ENCODE results near the gene OPRM1.
"Not testable (repeated sequence)": the region's sequence is repeated elsewhere in the genome, so short reads cannot be mapped to it uniquely, and the experiment has no call there.

OPRM1 gene

DNA sequence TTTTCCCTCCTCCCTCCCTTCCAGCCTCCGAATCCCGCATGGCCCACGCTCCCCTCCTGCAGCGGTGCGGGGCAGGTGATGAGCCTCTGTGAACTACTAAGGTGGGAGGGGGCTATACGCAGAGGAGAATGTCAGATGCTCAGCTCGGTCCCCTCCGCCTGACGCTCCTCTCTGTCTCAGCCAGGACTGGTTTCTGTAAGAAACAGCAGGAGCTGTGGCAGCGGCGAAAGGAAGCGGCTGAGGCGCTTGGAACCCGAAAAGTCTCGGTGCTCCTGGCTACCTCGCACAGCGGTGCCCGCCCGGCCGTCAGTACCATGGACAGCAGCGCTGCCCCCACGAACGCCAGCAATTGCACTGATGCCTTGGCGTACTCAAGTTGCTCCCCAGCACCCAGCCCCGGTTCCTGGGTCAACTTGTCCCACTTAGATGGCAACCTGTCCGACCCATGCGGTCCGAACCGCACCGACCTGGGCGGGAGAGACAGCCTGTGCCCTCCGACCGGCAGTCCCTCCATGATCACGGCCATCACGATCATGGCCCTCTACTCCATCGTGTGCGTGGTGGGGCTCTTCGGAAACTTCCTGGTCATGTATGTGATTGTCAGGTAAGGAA is at the start of gene OPRM1:
OPRM1 (plus strand) TSS at position 10 of the 612 bp plus-strand sequence; CDS start at position 315, 305 bp downstream.
- no peak for DNase-seq

DNA sequence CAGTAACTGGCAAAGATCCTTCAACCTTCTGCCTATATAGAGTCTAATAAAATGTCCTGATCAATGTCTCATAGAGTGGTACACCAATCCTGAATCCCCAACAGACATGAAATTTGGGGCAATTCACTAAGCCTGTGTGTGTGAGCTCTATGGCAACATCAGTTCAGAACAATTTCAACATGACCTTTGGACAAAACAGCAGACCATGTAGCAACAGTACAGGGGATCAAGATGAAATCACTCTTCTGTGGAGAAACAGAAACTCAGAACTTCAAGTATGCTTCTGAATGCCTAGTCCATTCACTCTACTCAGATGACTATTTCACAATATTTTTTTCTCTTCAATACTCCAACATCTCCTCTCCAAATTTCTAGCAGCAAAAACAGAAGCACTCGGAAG is 49.1 kb upstream of the OPRM1 start:
- DNase-seq, result no peak

DNA sequence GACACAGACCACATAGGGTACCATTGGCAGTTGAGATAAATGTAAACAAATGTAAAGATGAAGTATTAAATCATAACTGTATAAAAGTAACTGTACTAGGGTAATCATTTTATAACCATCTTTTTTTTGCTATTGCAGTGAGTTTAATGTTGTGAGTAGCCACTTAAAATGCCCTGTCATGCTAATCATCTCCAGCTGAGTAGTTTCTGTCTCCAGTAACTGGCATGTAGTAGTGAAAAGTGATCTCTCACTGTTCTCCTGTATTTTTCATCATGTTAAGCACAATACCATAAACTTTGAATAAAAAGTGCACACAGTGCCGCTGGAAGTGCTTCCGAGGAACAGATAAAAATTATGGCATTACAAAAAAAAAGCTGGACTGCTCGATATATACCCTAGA is 45.0 kb upstream of the OPRM1 start:
- DNase-seq, result no peak

DNA sequence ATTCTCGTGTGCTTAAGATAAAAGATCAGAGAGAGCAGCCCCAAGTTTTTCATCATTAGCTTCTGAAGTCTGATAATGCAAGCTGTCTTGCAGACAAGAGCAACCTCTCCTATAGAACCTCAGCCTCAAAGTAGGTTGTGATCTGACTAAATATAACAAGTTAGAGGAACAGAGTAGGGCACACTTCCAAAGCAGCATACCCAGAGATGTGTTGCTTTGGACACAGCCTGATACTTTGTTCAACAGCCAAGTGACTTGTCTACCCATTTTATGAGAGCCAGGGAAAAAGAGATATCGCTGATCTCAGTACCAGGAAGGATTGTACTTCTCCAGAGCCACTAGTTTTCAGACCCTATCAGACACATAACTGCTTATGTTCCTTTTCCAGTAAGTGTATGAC is 44.2 kb upstream of the OPRM1 start:
- DNase-seq, result no peak

DNA sequence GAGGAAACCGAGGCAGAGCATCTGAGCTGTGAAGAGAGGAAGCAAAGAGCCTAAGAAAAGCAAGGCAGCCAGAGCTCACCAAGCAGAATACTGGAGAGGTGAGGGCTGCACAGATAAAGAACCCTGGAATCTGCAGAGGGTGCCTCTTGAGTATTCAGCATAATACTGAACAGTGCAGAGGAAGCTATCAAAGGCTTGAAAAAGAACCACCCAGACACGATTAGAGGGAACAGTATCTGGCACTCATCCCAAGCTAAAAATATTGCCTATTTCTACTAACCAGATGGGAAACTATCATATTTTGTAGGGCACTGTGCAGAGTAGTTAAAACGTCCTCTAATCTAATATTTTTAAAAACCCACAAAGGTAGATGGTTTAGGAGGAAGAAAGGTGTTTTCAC is 41.8 kb upstream of the OPRM1 start:
- no peak for DNase-seq

DNA sequence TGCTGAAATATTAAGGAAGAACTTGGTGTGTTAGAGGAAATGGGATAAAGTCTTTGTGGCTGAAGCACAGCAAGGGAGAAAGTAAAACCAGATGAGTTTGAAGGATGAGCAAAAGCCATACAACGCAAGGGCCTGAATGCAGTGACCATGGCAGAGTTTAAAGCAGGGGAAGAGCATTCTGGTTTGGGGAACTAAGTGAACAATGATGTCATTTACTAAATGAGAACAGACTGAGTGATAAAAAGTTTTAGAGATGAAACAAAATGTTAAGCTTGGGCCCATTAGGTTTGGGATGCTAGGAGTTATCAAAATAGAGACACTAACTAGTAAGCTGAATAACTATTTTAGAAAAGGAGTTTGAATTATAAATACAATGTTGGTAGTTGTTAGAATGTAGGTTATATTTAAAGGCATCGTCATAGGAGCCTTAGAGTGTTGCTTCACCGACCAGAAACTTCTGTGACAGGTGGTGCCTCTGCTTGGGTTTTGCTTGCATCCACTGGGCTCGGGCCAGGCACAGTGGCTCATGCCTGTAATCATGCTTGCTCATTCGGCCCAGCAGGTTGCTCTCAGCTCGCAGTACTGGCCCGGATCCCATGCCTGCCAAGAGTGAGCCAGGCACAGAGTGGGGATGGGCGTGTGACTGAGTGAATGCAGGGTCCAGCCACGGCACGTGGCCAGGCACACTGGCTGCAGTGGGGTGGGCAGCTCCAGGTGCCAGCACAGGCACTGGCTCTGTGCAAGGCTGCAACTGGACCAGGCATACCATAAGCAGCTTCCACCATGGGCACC is 37.4 kb upstream of the OPRM1 start:
- no peak for DNase-seq

DNA sequence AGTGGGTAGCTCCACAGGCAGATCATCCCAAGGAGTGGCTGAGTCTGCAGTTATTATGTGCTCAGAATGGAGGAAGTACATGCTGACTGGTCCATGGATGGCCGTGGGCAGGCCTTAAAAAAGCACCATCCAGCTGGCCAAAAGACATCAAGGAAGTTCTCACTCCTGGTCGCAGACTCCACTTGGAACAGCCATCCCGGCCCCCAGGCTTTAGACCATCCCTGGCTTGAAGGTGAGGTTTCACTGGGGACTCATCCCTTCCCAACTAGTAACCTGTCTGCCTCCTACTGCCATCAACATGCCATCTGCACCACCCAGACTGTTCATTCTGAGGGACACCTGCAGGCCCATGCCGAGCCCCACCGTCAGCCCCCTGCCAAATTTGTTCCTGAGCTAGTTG is 36.1 kb upstream of the OPRM1 start:
- DNase-seq, result no peak

DNA sequence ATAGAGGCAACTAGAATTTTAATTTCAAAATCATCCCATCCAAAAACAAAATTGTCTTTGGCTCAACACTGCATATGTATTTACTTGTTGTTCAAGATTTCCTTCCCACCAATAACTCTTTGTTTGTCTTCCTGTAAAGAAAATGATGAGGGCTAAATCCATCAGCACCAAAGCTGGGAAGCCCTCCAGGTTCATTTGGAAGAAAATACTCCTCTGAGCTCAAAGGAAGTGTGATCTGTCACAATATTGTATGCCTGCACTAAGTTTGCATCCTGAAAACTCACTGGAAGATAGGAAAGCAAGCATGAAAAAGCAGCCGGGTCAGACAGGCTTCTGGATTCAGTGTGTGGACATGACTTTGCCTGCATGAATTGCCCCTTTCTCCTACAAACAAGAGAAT is 28.7 kb upstream of the OPRM1 start:
- no peak for DNase-seq

DNA sequence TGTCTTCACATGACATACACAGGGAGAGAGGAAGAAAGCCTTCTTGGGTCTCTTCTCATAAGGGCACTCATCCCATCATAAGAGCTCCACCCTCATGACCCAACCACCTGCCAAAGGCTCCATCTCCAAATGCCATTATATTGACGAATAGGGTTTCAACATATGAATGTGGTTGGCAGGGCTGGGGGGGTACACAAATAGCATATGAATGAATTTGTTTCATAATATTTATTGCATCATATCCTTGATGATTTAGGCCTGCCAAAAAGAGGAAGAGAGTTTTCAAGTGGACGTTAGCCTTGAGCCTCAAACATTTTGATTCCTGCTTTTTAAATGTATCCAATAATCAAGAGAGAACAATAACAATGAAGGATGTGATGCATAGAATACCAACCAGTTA is 26.2 kb upstream of the OPRM1 start:
- no peak for DNase-seq

DNA sequence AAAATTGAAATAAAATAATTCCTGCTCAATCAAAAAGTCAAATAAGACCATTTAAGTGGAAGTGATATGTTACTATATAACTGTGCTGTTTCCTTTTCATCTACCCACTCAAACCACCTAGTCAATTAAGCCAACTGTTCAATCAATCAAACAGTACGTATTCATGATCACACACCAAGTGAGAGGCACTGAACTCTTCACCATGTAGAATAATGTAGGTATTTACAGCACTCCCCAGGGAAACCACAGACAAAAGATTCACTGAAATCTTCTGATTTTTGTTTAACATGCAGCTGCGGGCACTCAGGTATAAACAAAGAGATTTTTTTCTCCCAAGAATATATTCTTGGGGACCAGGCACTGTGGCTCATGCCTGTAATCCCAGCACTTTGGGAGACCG is 21.3 kb upstream of the OPRM1 start:
- no peak for DNase-seq

DNA sequence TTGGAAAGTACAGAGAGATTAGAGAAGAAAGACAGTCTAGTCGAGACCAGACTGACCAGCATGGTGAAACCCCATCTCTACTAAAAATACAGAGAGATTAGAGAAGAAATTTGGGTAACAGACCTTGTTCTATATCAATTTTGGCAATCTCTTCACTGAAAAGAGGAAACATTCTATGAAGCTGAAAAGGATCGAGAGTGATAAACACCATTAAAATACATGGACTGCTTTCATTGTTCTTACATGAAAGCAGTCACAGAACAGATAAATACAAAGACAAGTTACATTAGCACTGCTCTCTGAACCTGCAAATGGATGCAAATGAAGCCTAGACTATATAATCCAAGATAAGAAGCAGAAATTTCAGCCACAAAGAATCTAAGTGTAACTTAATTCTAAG is 8.4 kb upstream of the OPRM1 start:
- no peak for DNase-seq

DNA sequence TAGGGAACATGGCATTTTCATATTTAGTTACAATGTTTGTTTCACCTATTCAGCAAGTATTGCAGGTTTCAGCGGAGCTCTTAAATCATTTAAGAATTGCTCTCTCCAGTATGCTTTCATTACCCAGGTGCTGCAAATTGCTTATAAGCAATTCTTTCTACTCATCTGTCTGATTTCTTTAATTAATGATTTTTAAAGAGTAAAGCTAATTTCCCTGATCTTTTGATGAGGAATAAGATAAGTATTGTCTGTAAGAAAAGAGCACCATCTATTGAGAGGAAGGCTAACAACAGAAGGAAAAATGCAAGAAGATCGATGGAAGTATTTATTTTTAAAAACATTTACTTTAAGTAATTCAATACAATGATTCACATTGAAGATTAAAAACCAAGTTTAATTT is 2.0 kb downstream of the OPRM1 start:
- DNase-seq, result no peak

DNA sequence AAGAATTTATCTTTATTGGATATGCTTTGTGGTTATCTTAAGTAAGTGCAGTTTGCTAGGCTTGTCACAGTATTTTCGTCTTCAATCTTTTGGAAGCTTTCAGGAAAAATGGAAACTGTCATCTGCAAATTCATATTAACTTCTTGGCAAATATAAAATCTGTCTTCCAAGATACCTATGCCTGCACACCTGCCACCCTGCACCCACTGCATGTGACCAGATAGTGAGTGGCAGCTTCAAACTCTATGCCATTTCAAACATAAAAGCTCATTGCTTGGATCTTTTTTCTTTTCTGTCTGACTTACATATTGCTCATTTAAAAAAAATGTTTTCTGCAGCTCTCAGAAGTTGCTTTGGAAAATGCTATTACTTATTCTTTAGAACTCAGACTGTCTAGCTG is 14.1 kb downstream of the OPRM1 start:
- no peak for DNase-seq

DNA sequence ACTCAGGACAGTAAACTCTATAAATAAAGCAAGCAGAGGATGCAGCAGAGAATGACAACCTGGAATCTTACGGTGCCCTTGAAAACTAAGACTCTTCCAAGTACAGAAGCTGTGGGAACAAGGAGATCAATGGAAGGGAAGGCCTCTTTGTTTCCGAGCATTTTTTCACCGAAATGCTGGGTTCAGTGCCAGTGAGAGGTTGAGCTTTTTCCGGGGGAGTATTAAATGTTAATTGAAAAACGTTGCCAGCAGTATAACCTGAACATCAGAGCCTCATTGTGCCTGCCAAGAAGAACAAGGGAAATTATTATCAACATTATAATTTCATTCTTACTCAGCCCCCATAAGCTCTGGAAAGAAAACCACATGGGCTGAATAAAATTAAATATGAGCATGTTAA is 17.5 kb downstream of the OPRM1 start:
- DNase-seq, result no peak

DNA sequence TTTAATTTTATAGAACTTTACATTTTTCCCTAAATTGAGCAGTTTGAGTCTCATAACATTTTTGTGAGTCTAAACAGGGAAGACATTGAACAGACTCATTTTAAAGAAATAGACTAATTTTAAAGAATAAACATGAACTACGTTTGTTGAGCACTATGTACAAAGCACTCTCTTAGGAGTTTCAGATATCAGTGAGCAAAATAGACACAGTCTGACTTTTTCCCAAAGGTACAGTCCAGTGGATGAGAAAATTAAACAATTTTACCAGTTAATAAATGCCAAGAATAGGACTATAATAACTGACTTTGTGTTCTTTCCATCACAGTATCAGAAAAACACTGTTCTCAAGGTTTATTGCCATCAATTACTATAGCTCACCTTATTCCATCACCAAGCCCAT is 18.1 kb downstream of the OPRM1 start:
- no peak for DNase-seq

DNA sequence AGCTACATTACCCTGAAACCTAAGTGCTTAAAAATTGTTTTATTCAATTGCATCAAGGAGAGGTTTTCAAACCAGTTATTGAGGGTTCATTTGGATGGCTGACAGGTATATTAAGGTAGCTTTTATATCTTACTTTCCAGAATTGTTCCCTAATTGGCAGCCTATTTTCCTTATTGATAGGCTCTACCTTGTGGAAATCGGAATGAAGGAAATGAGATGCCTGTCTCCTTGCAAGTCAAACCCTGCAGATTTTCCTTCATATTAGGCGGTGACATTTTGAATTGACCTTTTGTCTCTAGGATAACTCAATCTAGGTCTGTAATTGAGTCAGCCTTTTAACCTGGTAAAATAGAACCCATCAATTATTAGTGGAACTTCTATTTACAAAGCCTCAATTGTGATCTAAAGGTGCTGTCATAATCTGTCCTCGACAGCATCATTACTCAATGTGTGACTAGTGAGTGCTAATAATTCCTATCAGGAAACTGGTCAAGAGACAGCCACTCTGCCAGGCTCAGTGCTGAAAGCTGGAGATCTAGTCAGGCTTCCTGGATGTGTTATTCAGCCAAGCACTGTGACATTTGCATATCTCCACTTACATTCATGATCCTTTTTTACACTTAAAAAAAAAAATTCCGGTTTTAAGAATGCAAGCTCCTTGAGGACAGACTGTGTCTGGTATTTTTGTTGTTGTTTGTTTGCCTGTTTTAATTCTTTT is 20.1 kb downstream of the OPRM1 start:
- DNase-seq, result no peak

DNA sequence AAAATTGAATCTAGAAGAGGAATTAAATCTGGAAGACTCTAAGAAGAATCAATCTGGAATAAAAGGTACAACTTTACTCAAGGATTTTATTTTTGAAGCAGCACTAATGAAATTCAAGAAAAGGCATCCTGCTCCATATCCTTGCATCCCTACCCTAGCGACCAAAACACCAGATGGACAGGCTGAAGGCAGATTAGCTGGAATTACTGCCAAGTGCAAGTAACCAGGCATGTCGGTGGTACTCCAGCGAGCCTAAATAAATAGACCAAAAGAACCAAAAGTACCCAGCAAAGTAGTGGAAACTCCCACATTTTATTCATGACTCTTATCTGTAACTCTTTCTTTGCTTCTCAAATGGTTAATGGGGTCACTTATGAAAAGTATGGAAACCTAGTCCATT is 21.0 kb downstream of the OPRM1 start:
- DNase-seq, result no peak

DNA sequence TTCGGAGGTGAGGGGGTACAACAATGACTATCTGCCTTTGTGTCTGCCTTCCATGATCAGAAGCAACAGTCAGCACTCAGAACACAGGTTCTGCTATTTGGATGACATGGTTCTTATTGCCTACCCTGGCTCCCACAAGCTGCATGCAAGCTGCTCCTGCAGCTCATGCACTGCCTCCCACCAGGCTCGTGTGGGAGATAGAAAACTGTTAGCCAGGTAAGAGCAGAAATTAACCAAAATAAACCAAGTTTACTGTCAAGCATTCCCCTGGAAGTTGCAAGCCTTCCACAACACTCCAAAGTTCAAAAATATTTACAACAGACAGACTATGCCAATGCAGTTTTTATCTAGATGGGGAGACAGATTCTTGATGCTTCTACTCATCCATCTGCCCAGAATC is 31.0 kb downstream of the OPRM1 start:
- DNase-seq, result no peak

DNA sequence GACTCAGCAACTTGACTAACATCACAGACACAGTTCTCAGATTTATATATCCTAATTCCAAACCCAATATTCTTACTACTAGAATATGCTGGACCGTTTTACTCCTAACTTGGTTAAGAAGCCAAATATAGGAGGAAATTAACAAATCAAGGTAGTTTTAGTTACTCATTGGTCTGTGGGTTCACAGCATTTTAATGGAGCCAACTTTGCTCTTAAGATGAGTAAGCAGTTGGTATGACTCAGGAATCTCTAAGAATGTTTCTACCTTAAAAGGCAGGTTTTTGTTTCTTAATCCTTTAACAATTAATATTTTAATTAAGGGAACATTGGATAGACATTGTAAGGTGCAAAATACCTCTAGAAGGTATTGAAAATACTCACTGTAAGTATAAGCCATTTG is 31.6 kb downstream of the OPRM1 start:
- DNase-seq, result no peak

DNA sequence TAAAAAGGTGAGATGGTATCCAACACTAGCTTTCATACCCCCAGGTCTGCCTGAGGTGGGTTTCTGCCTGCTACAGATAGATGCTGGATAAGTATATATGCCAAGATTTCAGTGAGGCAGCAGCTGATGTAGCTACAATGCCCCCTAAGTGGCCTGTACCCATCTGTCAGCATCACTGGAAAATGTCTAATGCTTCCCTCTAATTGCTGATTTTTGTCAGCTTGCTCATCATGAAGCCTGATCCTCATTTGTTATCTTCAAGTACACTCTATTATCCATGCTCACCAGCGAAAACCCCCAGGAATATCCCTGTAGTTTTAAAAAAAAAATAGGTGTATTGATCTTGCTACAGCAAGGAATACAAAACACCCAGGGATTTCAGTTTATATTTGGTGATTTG is 32.2 kb downstream of the OPRM1 start:
- no peak for DNase-seq

DNA sequence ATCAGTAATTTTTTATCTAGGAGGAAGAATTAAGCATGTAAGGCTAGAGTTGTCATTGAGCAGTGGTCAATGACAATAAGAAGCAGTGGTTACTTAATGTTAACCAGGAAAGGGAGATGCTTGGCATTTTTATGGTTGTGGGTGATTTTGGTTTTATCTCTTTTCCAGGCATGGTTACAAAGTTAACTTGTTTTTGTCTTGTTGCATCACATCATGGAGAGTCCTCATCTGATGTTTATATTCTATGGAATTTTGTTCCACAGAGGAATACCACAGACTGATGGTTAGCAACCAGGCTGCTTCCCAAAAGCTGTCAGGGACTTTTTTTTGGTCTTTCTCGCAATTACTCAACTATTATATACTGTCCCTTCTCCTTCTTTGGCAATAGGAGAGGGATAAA is 32.7 kb downstream of the OPRM1 start:
- DNase-seq, result no peak

DNA sequence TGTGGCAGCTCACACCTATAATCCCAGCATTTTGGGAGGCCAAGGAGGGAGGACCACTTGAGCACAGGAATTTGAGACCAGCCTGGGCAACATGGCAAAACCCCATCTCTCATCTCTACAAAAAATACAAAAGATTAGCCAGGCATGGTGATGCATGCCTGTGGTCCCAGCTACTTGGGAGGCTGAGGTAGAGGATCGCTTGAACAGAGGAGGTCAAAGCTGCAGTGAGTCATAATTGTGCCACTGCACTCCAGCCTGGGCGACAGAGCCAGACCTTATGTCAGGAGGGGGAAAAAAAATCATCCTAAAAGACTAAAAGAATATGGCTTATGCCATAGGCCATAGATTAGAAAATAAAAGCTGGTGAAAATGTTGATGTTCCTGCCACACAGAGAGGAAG is 39.6 kb downstream of the OPRM1 start:
- DNase-seq, result not testable (repeated sequence)

DNA sequence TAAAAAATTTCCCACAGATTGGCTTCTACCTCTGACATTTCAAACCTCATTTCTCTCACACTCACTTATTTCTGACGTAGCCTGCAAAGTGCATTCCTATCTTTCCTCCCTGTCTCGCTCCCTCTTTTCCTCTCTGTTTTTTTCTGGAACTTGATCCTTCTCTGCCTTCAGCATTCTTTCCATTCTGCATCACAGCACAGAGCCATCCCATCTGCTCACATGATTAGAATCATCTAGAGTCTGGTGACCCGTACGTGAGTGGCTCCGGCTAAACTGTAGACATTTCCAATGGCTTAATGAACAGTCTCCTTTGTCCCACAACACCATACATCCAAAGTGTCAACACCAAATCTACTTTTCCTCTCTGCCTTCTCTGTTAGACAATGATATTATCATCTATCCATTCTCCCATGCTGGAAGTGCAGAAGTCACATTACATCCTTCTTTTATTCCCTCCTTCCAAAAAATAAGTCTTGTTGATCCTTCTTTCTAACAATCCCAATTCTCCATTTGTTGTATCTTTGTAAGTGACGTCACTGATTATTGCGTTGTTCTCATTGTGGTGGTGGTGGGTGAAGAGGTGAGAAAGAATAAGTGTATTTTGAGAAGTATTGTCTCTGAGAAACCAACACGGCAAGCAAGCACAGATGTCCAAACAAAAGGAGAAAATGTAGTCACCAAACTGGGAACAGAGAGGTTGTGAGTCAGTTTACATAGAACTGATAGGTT is 41.6 kb downstream of the OPRM1 start:
- DNase-seq, result no peak

DNA sequence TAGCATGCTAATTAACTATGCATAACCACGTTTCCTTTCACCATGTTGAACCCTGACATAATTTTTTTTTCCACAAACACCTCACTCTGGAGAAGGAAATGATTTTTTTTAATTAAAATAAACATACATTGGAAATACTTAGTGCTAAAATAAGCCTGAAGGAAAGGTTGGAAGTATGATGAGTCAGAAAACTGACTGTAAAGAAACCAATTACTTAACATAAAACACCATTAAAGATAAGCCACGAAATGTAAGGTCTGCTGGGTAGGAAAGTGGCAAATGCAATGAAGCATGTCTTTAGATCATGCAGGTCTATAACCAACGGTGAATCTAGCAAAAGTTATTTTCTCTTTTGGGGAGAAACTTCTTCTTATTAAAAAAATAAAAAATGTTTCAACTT is 47.5 kb downstream of the OPRM1 start:
- DNase-seq, result no peak
